Measurements from ENCODE around the gene PRKCE. TPM values are rescaled to one million over a fixed set of nuclear protein-coding genes. Genes with fewer than 3 reads are reported as not detected.

The PRKCE gene
- total and polyA plus RNA-seq, 2 experiments from 2014 or later, result 0.94 to 1.2 TPM

- Histone ChIP-seq H3K4me2 (no peak overlapping the region), H3K27me3 (ENCODE audit: insufficient read depth) (no peaks in the 10 kb centered on the region), H3F3A (replicated peaks; ENCODE audit: low read depth) (no peaks in the 10 kb centered on the region), H4K20me1 (replicated peaks; ENCODE audit: insufficient read depth) (no peaks in the 10 kb centered on the region), H3K4me1 (ENCODE audit: insufficient read depth) (no peaks in the 10 kb centered on the region), H2AFZ (no peak overlapping the region), H3K27ac (ENCODE audit: low read depth) (no peak overlapping the region), H3K9me2 (ENCODE audit: insufficient read depth) (no peaks in the 10 kb centered on the region), H3K4me3 (no peak overlapping the region), H3K36me3 (ENCODE audit: insufficient read depth) (no peaks in the 10 kb centered on the region), H3K79me2 (replicated peaks; ENCODE audit: insufficient read depth) (no peaks in the 10 kb centered on the region)
- Mint-ChIP-seq H3K36me3 (ENCODE audit: low read depth) (no peaks in the 10 kb centered on the region), H3K4me1 (peaks cover 10% of the 10 kb centered on the region; the same call in 2 of the 3 replicates), H3K9me3 (no peaks in the 10 kb centered on the region), H3K27ac (no peak overlapping the region), H3K27me3 (ENCODE audit: insufficient read depth, low read depth, poor library complexity) (peaks cover 2% of the 10 kb centered on the region), H3K4me3 (no peak overlapping the region)
- DNase-seq (ENCODE audit: low spot score) (no peak), ATAC-seq (no peak)
- TF ChIP-seq EZH2phosphoT487 (IDR thresholded peaks at IDR 0.05; ENCODE audit: unreplicated experiment), result no peak
- no peak for TF ChIP-seq ZNF462 (CRISPR knock-in tag; IDR thresholded peaks at IDR 0.05)
- no peak for TF ChIP-seq EZH2 (IDR thresholded peaks at IDR 0.05; ENCODE audit: low read depth, unreplicated experiment)
- TF ChIP-seq NANOG (IDR thresholded peaks at IDR 0.05; ENCODE audit: borderline replicate concordance), result no peak
- TF ChIP-seq ZNF331 (CRISPR knock-in tag; IDR thresholded peaks at IDR 0.05; ENCODE audit: low read depth), result no peak
- TF ChIP-seq, protein P1, sequence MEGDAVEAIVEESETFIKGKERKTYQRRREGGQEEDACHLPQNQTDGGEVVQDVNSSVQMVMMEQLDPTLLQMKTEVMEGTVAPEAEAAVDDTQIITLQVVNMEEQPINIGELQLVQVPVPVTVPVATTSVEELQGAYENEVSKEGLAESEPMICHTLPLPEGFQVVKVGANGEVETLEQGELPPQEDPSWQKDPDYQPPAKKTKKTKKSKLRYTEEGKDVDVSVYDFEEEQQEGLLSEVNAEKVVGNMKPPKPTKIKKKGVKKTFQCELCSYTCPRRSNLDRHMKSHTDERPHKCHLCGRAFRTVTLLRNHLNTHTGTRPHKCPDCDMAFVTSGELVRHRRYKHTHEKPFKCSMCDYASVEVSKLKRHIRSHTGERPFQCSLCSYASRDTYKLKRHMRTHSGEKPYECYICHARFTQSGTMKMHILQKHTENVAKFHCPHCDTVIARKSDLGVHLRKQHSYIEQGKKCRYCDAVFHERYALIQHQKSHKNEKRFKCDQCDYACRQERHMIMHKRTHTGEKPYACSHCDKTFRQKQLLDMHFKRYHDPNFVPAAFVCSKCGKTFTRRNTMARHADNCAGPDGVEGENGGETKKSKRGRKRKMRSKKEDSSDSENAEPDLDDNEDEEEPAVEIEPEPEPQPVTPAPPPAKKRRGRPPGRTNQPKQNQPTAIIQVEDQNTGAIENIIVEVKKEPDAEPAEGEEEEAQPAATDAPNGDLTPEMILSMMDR (conservative IDR thresholded peaks at IDR 0.05; ENCODE audit: low read depth in 2 of 2), result no peak
- no peak for TF ChIP-seq STAT1 (IDR thresholded peaks at IDR 0.05; ENCODE audit: unreplicated experiment)
- TF ChIP-seq ZNF114 (CRISPR knock-in tag; IDR thresholded peaks at IDR 0.05), result no peak
- TF ChIP-seq REST (IDR thresholded peaks at IDR 0.05; ENCODE audit: unreplicated experiment), result no peak
- TF ChIP-seq, protein P2, sequence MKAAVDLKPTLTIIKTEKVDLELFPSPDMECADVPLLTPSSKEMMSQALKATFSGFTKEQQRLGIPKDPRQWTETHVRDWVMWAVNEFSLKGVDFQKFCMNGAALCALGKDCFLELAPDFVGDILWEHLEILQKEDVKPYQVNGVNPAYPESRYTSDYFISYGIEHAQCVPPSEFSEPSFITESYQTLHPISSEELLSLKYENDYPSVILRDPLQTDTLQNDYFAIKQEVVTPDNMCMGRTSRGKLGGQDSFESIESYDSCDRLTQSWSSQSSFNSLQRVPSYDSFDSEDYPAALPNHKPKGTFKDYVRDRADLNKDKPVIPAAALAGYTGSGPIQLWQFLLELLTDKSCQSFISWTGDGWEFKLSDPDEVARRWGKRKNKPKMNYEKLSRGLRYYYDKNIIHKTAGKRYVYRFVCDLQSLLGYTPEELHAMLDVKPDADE (IDR thresholded peaks at IDR 0.05), result no peak
- no peak for TF ChIP-seq JUNB (IDR thresholded peaks at IDR 0.05; ENCODE audit: unreplicated experiment)
- TF ChIP-seq POLR2AphosphoS5 (IDR thresholded peaks at IDR 0.05; ENCODE audit: low read depth), result no peak
- no peak for TF ChIP-seq CREB1 (CRISPR knock-in tag; IDR thresholded peaks at IDR 0.05; ENCODE audit: low read depth)
These were observed 206.5 kb downstream of the PRKCE start for GRCh38 chr2:45857867-45858520.
